WERI-Rb-1 (cell line): ENCODE results near the gene CMTR1.
A peak's percentile ranks its signal among the peaks of the same experiment; 100 is the strongest.

ENCODE experiments used
- DNase-seq: peaks from one replicate; pipeline ENCODE4 v3.0.0-alpha.2; 2020
- H3K27ac ChIP-seq: fragments of 250-450 bp; sonication (Bioruptor Pico); 2 replicates; pipeline ENCODE4 v1.5.1; 2020; ENCODE audit warnings: mild to moderate bottlenecking, moderate library complexity
- H3K27me3 ChIP-seq: fragments of 250-450 bp; sonication (Bioruptor Pico); 2 replicates; pipeline ENCODE4 v1.5.1; 2021; ENCODE audit warnings: mild to moderate bottlenecking, low read depth, moderate library complexity; ENCODE audit not compliant: insufficient read depth, severe bottlenecking
- H3K36me3 ChIP-seq: fragments of 250-450 bp; sonication (Bioruptor Pico); 2 replicates; pipeline ENCODE4 v1.5.1; 2020; ENCODE audit warnings: mild to moderate bottlenecking, moderate library complexity
- H3K4me3 ChIP-seq: 2 replicates; pipeline ENCODE4 v1.5.1; 2011; ENCODE audit warnings: low read depth, mild to moderate bottlenecking, control low read depth, low read length
- H3K9me3 ChIP-seq: fragments of 250-450 bp; sonication (Bioruptor Pico); 2 replicates; pipeline ENCODE4 v1.5.1; 2021; ENCODE audit warnings: mild to moderate bottlenecking, moderate library complexity; ENCODE audit not compliant: severe bottlenecking
- CTCF ChIP-seq: IDR thresholded peaks from 2 replicates; pipeline ENCODE4 v1.5.1; 2011; ENCODE audit warnings: low read depth, mild to moderate bottlenecking, control low read depth, inconsistent platforms, low read length

The CMTR1 gene

GRCh38 chr6:37513576-37513975 is 80.6 kb downstream of the CMTR1 start:
- no peaks in the 10 kb centered on the region for H3K36me3 ChIP-seq
- no peak overlapping the region for H3K27ac ChIP-seq
- H3K4me3 ChIP-seq = no peak overlapping the region
- no peak for TF ChIP-seq CTCF
- H3K9me3 ChIP-seq = no peaks in the 10 kb centered on the region
- H3K27me3 ChIP-seq = no peaks in the 10 kb centered on the region
- no peak for DNase-seq

- peaks cover 6% of the 10 kb centered on the region for H3K9me3 ChIP-seq
- H3K4me3 ChIP-seq = no peak overlapping the region
- no peaks in the 10 kb centered on the region for H3K27me3 ChIP-seq
- no peaks in the 10 kb centered on the region for H3K36me3 ChIP-seq
- no peak for DNase-seq
- TF ChIP-seq CTCF = no peak
- H3K27ac ChIP-seq = no peak overlapping the region
Measured at GRCh38 chr6:37514321-37514771, 81.3 kb downstream of the CMTR1 start.

DNA sequence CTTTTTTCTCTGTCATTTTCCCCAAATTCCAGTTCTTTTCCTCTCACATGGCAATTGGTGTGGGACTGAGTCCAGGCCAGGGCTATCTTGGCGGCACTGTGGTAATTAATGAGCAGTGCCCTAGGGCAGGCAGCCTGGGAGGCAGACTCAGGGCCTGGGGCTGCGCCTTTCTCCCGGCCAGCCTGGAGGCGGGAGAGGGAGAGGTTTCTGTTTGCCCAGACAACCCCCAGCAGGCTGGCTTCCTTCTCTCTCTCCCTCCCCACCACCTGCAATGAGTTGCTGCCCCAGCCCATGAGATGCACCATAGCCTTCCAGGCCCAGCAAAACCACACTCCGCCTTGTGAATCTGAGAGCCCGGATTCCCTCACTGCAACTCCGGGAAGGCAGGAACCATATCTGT is 81.8 kb downstream of the CMTR1 start:
- Histone ChIP-seq H3K9me3 (peaks cover 10% of the 10 kb centered on the region), H3K27me3 (no peaks in the 10 kb centered on the region), H3K36me3 (no peaks in the 10 kb centered on the region), H3K27ac (no peak overlapping the region), H3K4me3 (no peak overlapping the region)
- no peak for TF ChIP-seq CTCF
- no peak for DNase-seq

DNA sequence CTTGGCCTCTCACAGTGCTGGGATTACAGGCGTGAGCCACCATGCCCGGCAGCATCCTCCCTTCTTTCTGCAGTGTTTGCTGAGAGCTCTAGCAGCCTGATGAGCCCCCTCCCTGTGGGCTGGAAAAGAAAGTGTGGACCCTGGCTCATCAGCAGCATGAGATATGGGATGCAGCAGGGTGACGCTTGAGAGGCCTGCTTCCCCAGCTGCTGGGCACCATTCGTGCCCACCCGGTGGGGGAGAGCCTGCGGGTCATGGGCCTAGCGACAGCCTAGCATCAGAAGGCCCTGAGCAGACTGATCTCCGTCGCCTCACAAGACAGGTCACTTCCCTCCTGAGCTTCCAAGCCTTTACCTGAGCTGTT is 82.7 kb downstream of the CMTR1 start:
- no peaks in the 10 kb centered on the region for H3K36me3 ChIP-seq
- DNase-seq = no peak
- no peak overlapping the region for H3K4me3 ChIP-seq
- no peak overlapping the region for H3K27ac ChIP-seq
- no peaks in the 10 kb centered on the region for H3K27me3 ChIP-seq
- H3K9me3 ChIP-seq = peaks cover 10% of the 10 kb centered on the region
- TF ChIP-seq CTCF = no peak

- DNase-seq = peak; percentile 51
- Histone ChIP-seq H3K27ac (peak overlapping the region; percentile 9; the same call in 1 of the 2 replicates), H3K36me3 (no peaks in the 10 kb centered on the region), H3K4me3 (no peak overlapping the region), H3K27me3 (no peaks in the 10 kb centered on the region), H3K9me3 (peaks cover 10% of the 10 kb centered on the region)
- no peak for TF ChIP-seq CTCF
Measured at GRCh38 chr6:37516076-37516919, 83.3 kb downstream of the CMTR1 start.
